GM12874 (cell line): Measurements from ENCODE around the gene IFNL3.

Experiments
- TF ChIP-seq, protein P1 (sequence below): IDR thresholded peaks from 2 replicates; pipeline ENCODE4 v1.5.1; 2011; ENCODE audit warnings: low read depth, mild to moderate bottlenecking, control low read depth, low read length, moderate library complexity; ENCODE audit not compliant: insufficient read depth

Gene IFNL3

GRCh38 chr19:39257227-39257626 lies 12.4 kb upstream of the IFNL3 start:
- TF ChIP-seq, protein P1, sequence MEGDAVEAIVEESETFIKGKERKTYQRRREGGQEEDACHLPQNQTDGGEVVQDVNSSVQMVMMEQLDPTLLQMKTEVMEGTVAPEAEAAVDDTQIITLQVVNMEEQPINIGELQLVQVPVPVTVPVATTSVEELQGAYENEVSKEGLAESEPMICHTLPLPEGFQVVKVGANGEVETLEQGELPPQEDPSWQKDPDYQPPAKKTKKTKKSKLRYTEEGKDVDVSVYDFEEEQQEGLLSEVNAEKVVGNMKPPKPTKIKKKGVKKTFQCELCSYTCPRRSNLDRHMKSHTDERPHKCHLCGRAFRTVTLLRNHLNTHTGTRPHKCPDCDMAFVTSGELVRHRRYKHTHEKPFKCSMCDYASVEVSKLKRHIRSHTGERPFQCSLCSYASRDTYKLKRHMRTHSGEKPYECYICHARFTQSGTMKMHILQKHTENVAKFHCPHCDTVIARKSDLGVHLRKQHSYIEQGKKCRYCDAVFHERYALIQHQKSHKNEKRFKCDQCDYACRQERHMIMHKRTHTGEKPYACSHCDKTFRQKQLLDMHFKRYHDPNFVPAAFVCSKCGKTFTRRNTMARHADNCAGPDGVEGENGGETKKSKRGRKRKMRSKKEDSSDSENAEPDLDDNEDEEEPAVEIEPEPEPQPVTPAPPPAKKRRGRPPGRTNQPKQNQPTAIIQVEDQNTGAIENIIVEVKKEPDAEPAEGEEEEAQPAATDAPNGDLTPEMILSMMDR, result no peak

- TF ChIP-seq, protein P1, result no peak
Observed at GRCh38 chr19:39254531-39255345, 9.9 kb upstream of the IFNL3 start.

GRCh38 chr19:39253374-39254149 lies 8.8 kb upstream of the IFNL3 start:
- TF ChIP-seq, protein P1, result no peak

- TF ChIP-seq, protein P1, result no peak
Observed at GRCh38 chr19:39252458-39252857, 7.7 kb upstream of the IFNL3 start.

GRCh38 chr19:39251846-39252245 lies 7.0 kb upstream of the IFNL3 start:
- TF ChIP-seq, protein P1, result no peak

- TF ChIP-seq, protein P1, result no peak
Observed at GRCh38 chr19:39251081-39251480, 6.3 kb upstream of the IFNL3 start.

DNA sequence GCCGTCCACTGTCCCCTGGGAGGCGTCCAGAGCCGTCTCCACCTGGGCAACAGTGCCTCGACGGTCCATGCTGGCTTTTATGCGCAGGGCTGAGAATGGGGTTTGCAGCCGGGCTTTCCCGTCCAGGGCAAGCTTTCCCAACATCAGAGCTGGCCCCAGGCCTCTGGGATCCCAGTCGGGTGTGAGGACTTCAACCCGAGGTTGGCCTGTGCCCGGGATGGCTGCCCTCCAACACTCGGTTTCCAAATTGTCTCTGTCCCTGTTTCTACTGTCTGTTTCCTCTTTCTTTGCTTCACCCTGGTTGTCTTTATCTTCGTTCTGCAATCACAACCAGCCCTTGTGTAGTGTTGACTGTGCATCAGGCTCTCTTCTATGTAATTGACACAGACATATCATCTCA lies 4.0 kb upstream of the IFNL3 start, which contains the start of gene IFNL4:
TSS of gene IFNL4 (minus strand) at position 51 of the 400 bp plus-strand sequence.
- TF ChIP-seq, protein P1, result no peak
